Activated CD4-positive, alpha-beta T cell treated with anti-CD3 and anti-CD28 coated beads for 36 hours (primary cell): ENCODE results near the gene ARHGEF1. TPM values are rescaled to one million over a fixed set of nuclear protein-coding genes. Genes with fewer than 3 reads are reported as not detected.

Experiments used
- ATAC-seq: fragments of 200-7000 bp; cut with Tn5 transposase; one replicate; pipeline ENCODE4 v1.10.0; 2021; ENCODE audit warnings: mild to moderate bottlenecking, moderate library complexity
- CTCF ChIA-PET: fragments of 350-600 bp; sonication (Branson Sonifier 250); formaldehyde crosslinking; loops from one replicate; lab custom pipeline; 2021; ENCODE audit warnings: antibody characterized with exemption; lab: Charles Lee
- POLR2A ChIA-PET: fragments of 350-600 bp; sonication (Branson Sonifier 250); formaldehyde crosslinking; loops from one replicate; lab custom pipeline; 2021; ENCODE audit warnings: antibody characterized with exemption, inconsistent platforms; lab: Charles Lee
- DNase-seq: peaks from one replicate; pipeline ENCODE4 v3.0.0-alpha.2; 2020
- H3K27ac Mint-ChIP-seq: one replicate; pipeline ENCODE4 v1.8.0; 2021; ENCODE audit warnings: mixed read lengths
- H3K27me3 Mint-ChIP-seq: one replicate; pipeline ENCODE4 v1.8.0; 2021; ENCODE audit warnings: mixed read lengths
- H3K36me3 Mint-ChIP-seq: one replicate; pipeline ENCODE4 v1.8.0; 2021; ENCODE audit warnings: low read depth, mixed read lengths
- H3K4me1 Mint-ChIP-seq: one replicate; pipeline ENCODE4 v1.8.0; 2021; ENCODE audit warnings: mixed read lengths
- H3K4me3 Mint-ChIP-seq: one replicate; pipeline ENCODE4 v1.8.0; 2021; ENCODE audit warnings: mild to moderate bottlenecking, moderate library complexity, mixed read lengths
- H3K9me3 Mint-ChIP-seq: one replicate; pipeline ENCODE4 v1.8.0; 2021; ENCODE audit warnings: low read depth, mixed read lengths
- intact Hi-C, 2 experiments: fragments of 100-400 bp; cut with DNase I in 1 of 2; cut with micrococcal nuclease in 1 of 2; formaldehyde crosslinking; loops; one replicate each; pipeline versions ENCODE4 v1.14.2 to v1.15.1; 2022 to 2024; cut with DNase I, micrococcal nuclease
- total RNA-seq, 2 experiments: library from RNA; stranded (reverse); gene quantifications; one replicate each; pipeline ENCODE4 v1.2.3, GENCODE V29; 2021

ARHGEF1 gene
- total RNA-seq, 2 experiments from 2014 or later: 231 to 276 TPM

DNA sequence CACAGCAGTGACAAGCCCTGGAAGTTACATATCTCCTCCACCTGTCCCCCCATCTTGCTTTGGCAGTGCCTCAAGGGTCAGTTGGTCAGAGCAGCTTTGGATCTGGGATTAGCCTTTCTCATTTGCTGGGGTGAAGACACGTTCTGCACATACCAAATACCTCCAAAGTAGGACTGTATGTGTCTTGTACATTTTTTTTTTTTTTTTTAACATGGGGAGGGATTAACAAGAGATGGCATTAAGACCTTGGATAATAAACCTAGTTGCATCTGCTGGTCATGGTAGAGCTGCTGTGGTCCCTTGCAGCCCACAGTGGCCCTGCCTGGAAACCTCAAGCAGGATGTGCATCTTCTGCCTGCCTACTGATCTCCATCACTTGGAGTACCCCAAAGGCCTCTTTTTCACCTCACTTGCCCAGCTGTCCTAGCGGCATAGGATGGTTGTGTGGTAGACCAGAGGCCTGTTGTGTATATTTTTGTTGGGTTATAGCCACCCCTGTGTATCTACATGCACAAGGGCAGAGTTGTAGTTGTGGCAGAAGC is 20.5 kb upstream of the ARHGEF1 start:
- peak overlapping the region; percentile 86 for H3K4me3 Mint-ChIP-seq
- H3K27ac Mint-ChIP-seq: peak overlapping the region; percentile 93
- ATAC-seq (no peak), DNase-seq (no peak)
- H3K27me3 Mint-ChIP-seq: no peaks in the 10 kb centered on the region
- peaks cover 64% of the 10 kb centered on the region for H3K4me1 Mint-ChIP-seq
- intact Hi-C loops: loop anchor here in 1 of 2 experiments (5.0 kb wide), 2 partner anchors 510 to 1065 kb away; partner anchors contain the start of genes EGLN2 and TGFB1
- ChIA-PET POLR2A (interaction anchor here (0.5 to 2.7 kb wide), 7 partner anchors 8 to 376 kb away, joined by 3 to 11 read pairs (median 4); no protein-coding TSS in a partner anchor), CTCF (interaction anchor here (1.0 to 1.9 kb wide), 4 partner anchors 9 to 24 kb away, joined by 3 to 12 read pairs (median 4); partner anchors contain the start of gene CD79A)
- peaks cover 58% of the 10 kb centered on the region for H3K36me3 Mint-ChIP-seq
- no peaks in the 10 kb centered on the region for H3K9me3 Mint-ChIP-seq

DNA sequence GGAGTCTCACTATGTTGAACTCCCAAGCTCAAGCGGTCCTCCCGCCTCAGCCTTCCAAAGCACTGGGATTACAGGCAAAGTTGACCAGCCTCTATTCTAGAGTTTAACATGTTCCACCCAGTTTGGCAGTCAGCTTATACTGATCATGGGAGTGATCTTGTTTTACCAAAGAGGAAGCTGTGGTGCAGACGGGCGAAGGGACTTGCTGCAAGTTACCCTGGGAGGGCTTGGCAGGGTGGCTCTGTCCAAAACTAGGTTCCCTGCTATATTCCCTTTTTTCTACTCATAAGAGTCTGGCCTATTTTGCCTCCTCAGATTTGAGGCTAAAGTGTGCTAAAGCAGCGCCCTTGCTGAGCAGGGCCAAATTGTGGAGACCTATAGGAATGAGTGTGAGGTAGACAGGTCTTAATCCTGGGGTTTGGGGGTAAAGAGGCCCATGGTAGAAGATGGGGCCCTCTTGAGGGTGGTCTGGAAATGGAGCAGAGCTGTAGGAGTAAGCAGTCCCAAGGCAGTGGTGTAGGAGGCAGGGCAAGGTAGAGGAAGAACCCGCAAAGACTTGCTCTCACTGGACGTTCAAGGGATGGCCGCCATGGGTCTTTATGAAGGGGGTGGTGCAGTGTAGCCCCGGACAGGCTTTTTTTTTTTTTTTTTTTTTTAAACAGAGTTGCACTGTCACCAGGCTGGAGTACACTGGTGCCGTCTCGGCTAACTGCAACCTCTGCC is 19.6 kb upstream of the ARHGEF1 start:
- intact Hi-C loops: loop anchor here in 1 of 2 experiments (5.0 kb wide), 2 partner anchors 511 to 1066 kb away; partner anchors contain the start of genes EGLN2 and TGFB1
- ATAC-seq: no peak
- H3K4me1 Mint-ChIP-seq: peaks cover 66% of the 10 kb centered on the region
- no peaks in the 10 kb centered on the region for H3K27me3 Mint-ChIP-seq
- no peaks in the 10 kb centered on the region for H3K9me3 Mint-ChIP-seq
- H3K36me3 Mint-ChIP-seq: peaks cover 66% of the 10 kb centered on the region
- DNase-seq: no peak
- peak overlapping the region; percentile 86 for H3K4me3 Mint-ChIP-seq
- ChIA-PET CTCF (interaction anchor here (1.0 to 2.0 kb wide), 5 partner anchors 10 to 94 kb away, joined by 3 to 12 read pairs (median 5); partner anchors contain the start of gene CD79A), POLR2A (interaction anchor here (0.6 to 2.7 kb wide), 5 partner anchors 8 to 82 kb away, joined by 3 to 11 read pairs (median 4); no protein-coding TSS in a partner anchor)
- H3K27ac Mint-ChIP-seq: peak overlapping the region; percentile 85

DNA sequence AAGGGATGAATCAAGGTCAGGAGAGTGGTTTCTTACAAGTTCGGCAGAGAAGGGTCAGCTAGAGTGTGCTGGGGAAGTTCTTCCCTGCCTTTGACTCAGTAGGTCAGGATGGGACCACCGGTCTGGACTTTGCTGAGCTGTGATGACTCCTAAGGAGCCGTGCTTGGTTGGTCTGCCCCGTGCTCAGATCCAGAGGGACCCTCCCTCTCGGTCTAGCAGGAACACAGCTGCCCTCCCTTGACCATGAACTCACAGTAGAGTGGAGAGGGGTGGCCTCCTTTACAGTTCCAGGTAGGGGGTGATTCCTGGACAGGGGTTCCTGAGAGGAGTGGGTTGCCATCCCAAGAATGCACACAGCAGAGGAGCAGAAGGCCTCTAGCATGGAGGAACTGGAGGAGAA is 18.6 kb upstream of the ARHGEF1 start:
- Mint-ChIP-seq H3K9me3 (no peaks in the 10 kb centered on the region), H3K27me3 (no peaks in the 10 kb centered on the region), H3K4me1 (peaks cover 72% of the 10 kb centered on the region), H3K4me3 (peak overlapping the region; percentile 63), H3K36me3 (peaks cover 73% of the 10 kb centered on the region), H3K27ac (peak overlapping the region; percentile 89)
- DNase-seq (no peak), ATAC-seq (no peak)
- CTCF ChIA-PET: interaction anchor here (1.4 to 2.0 kb wide), 2 partner anchors 43 to 93 kb away, joined by 4 to 10 read pairs; no protein-coding TSS in a partner anchor
- intact Hi-C loops: loop anchor here in 1 of 2 experiments (5.0 kb wide), 2 partner anchors 512 to 1067 kb away; partner anchors contain the start of genes EGLN2 and TGFB1
- POLR2A ChIA-PET: interaction anchor here (0.5 to 2.7 kb wide), 5 partner anchors 11 to 477 kb away, joined by 3 to 11 read pairs (median 4); no protein-coding TSS in a partner anchor

DNA sequence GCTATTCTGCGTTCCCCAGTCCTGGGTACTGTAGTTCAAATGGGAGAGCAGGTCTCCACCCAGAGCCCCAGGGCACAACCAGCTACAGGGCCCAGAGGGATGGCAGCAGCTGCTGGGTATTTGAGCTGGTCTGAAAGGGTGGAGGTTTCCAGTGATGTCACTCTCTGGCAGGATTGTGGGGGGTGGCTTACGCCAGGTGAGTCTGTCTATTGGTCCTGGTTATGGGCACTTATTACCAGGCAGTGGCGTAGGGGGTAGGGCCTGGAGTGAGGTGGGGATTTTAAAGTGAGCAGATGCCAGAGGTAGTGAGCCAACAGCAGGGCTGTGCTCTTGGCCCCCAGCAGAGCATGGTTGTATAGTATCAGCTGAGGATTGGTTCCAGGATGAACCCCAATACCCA is 16.7 kb upstream of the ARHGEF1 start:
- Mint-ChIP-seq H3K27ac (peak overlapping the region; percentile 85), H3K27me3 (no peaks in the 10 kb centered on the region), H3K9me3 (no peaks in the 10 kb centered on the region), H3K4me3 (no peak overlapping the region), H3K36me3 (peaks cover 78% of the 10 kb centered on the region), H3K4me1 (peaks cover 88% of the 10 kb centered on the region)
- DNase-seq (no peak), ATAC-seq (peak; percentile 11)
- intact Hi-C loops: no loop called here
- ChIA-PET POLR2A (interaction anchor here (0.7 kb wide), 1 partner anchor 1646 kb away, joined by 3 read pairs; no protein-coding TSS in a partner anchor), CTCF (interaction anchor here (1.0 to 1.8 kb wide), 2 partner anchors 23 to 25 kb away, joined by 3 to 4 read pairs; no protein-coding TSS in a partner anchor)

DNA sequence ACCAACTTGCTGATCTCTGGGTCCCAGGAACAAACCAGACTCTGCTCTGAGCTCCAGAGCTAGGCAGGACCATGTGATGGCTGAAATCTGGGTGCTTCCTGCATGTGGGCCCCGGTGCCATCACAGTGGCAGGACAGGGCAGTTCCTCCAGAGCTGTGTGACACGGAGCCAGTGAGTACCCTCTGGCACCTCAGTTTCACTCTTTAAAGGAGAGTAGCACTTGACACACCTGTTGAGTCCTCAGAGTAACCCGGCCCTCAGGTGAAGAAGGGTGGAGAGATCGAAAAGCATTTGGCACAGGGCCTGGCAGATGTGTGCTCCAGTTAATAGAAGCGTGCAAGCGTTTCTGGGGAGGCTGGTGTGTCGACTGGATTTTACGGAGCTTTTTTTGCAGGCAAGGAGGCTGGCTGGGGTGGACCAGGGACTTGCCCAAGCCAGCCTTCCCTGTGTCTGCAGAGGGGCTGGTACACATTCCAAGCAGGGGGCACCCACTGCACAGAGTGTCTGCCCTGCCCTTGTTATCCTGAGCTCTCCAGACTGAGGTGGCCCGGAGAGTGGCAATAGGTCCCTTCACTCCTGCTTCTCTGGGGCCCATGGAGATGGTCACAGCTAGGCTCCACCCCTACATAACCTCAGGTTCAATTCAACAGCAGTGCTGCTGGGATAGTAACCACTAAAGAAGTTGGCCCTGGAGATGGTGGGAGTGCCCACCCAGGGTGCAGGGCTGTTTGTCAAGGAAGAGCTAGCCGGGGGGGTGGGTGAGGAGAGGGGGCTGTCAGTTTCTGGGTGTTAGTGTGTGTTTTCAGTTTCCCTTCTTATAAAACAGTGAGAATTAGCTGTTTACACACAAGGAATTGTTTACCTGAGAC is 14.6 kb upstream of the ARHGEF1 start:
- no peak for DNase-seq
- ChIA-PET POLR2A (interaction anchor here (0.9 to 1.4 kb wide), 5 partner anchors 8 to 77 kb away, joined by 3 to 5 read pairs (median 3); partner anchors contain the start of genes CD79A and RPS19), CTCF (interaction anchor here (0.8 to 1.4 kb wide), 4 partner anchors 8 to 84 kb away, joined by 3 to 6 read pairs (median 4); partner anchors contain the start of gene RPS19)
- Mint-ChIP-seq H3K4me1 (peaks cover 86% of the 10 kb centered on the region), H3K4me3 (peak overlapping the region; percentile 35), H3K27ac (peak overlapping the region; percentile 85), H3K9me3 (no peaks in the 10 kb centered on the region), H3K27me3 (no peaks in the 10 kb centered on the region), H3K36me3 (peaks cover 73% of the 10 kb centered on the region)
- ATAC-seq: no peak
- intact Hi-C loops: no loop called here

GRCh38 chr19:41868989-41869300 is 14.0 kb upstream of the ARHGEF1 start:
- Mint-ChIP-seq H3K36me3 (peaks cover 68% of the 10 kb centered on the region), H3K9me3 (no peaks in the 10 kb centered on the region), H3K4me3 (no peak overlapping the region), H3K4me1 (peaks cover 82% of the 10 kb centered on the region), H3K27me3 (no peaks in the 10 kb centered on the region), H3K27ac (peak overlapping the region; percentile 85)
- intact Hi-C loops: no loop called here
- ATAC-seq: no peak
- CTCF ChIA-PET: interaction anchor here (0.8 to 1.4 kb wide), 3 partner anchors 9 to 83 kb away, joined by 3 to 6 read pairs (median 4); partner anchors contain the start of gene RPS19
- POLR2A ChIA-PET: interaction anchor here (0.9 to 1.4 kb wide), 4 partner anchors 8 to 76 kb away, joined by 3 to 5 read pairs (median 4); partner anchors contain the start of genes CD79A and RPS19
- no peak for DNase-seq

GRCh38 chr19:41869374-41869955 is 13.5 kb upstream of the ARHGEF1 start:
- ChIA-PET CTCF (interaction anchor here (6.1 kb wide), 1 partner anchor 81 kb away, joined by 40 read pairs; no protein-coding TSS in a partner anchor), POLR2A (interaction anchor here (0.7 to 1.4 kb wide), 4 partner anchors 8 to 414 kb away, joined by 3 to 5 read pairs (median 4); partner anchors contain the start of genes CD79A and RPS19)
- intact Hi-C loops: no loop called here
- peaks cover 63% of the 10 kb centered on the region for H3K36me3 Mint-ChIP-seq
- no peak overlapping the region for H3K4me3 Mint-ChIP-seq
- DNase-seq: no peak
- peak overlapping the region; percentile 85 for H3K27ac Mint-ChIP-seq
- H3K9me3 Mint-ChIP-seq: no peaks in the 10 kb centered on the region
- no peak for ATAC-seq
- no peaks in the 10 kb centered on the region for H3K27me3 Mint-ChIP-seq
- H3K4me1 Mint-ChIP-seq: peaks cover 82% of the 10 kb centered on the region

- Mint-ChIP-seq H3K4me3 (no peak overlapping the region), H3K36me3 (peaks cover 54% of the 10 kb centered on the region), H3K4me1 (peaks cover 78% of the 10 kb centered on the region), H3K9me3 (no peaks in the 10 kb centered on the region), H3K27me3 (no peaks in the 10 kb centered on the region), H3K27ac (peak overlapping the region; percentile 85)
- ChIA-PET CTCF (interaction anchor here (0.6 to 6.1 kb wide), 6 partner anchors 15 to 188 kb away, joined by 3 to 62 read pairs (median 6); partner anchors contain the start of gene ARHGEF1), POLR2A (interaction anchor here (0.6 to 2.6 kb wide), 7 partner anchors 8 to 1657 kb away, joined by 3 to 40 read pairs (median 4); partner anchors contain the start of gene RPS19)
- ATAC-seq (peak; percentile 37), DNase-seq (peak; percentile 65)
- intact Hi-C loops: loop anchor here in 1 of 2 experiments (5.0 kb wide), 1 partner anchor 252 kb away; no protein-coding TSS in a partner anchor
Observed at GRCh38 chr19:41870401-41870873, 12.5 kb upstream of the ARHGEF1 start.

DNA sequence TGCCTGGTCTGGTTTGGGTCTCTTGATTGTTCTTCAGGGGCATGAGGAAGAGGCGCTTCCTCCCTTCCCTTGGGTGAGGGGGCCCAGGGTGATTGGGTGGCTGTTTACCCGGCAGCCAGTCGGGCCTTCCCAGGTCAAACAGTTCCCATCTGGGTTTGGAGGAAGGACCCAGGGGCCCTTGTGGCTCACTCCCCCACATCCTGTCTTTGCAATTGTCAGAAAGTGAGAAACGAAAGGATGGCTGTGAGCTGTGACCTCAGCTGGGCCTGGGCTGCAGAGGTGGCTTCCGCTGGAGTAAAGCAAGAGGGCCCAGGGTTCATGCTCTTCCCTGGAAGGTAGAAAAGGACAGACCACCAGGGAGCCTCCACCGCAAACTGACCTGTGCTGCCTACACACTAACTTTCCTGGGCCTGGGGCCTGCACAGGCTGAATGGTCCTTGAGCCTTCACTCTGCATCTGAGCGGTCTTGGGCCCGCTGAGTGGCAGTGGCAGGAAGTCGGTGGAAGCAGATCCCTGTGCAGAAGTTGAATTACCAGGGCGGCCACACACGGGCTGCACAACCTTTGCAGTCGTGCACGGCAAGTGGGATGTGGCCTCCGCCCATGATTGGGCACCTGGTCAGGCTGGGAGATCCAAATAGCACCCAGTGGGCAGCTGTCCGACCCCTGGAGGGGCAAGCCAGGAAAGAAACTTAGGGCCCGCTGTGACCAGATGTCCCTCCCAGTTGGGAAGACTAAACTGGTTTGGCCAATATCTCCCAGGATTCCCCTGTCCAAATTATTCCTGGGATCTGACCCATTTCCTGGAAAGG is 11.2 kb upstream of the ARHGEF1 start:
- intact Hi-C loops: loop anchor here (1.0 to 5.0 kb wide), 5 partner anchors 11 to 251 kb away; partner anchors contain the start of gene RPS19 (in 2 of the 2)
- peak; percentile 86 for DNase-seq
- Mint-ChIP-seq H3K9me3 (no peaks in the 10 kb centered on the region), H3K4me3 (peak overlapping the region; percentile 35), H3K36me3 (peaks cover 48% of the 10 kb centered on the region), H3K27ac (peak overlapping the region; percentile 88), H3K27me3 (no peaks in the 10 kb centered on the region), H3K4me1 (peaks cover 79% of the 10 kb centered on the region)
- ChIA-PET POLR2A (interaction anchor here (0.6 to 2.6 kb wide), 8 partner anchors 9 to 340 kb away, joined by 3 to 40 read pairs (median 4); partner anchors contain the start of gene RPS19), CTCF (interaction anchor here (0.6 to 6.1 kb wide), 15 partner anchors 9 to 508 kb away, joined by 3 to 62 read pairs (median 6); partner anchors contain the start of genes ARHGEF1, B9D2 and RPS19)
- ATAC-seq: peak; percentile 73
